IPS-15b (cell line): ENCODE results near the gene ADCK1.
A peak's percentile ranks its signal among the peaks of the same experiment; 100 is the strongest.
"Not testable (repeated sequence)": the region's sequence is repeated elsewhere in the genome, so short reads cannot be mapped to it uniquely, and the experiment has no call there.

ENCODE experiments used
- H3K27me3 ChIP-seq: one replicate; pipeline ENCODE4 v1.6.1; 2013; ENCODE audit warnings: low read length; ENCODE audit not compliant: control insufficient read depth, insufficient read depth
- H3K36me3 ChIP-seq: one replicate; pipeline ENCODE4 v1.6.1; 2013; ENCODE audit warnings: low read length; ENCODE audit not compliant: control insufficient read depth, insufficient read depth
- H3K4me1 ChIP-seq: one replicate; pipeline ENCODE4 v1.6.1; 2013; ENCODE audit warnings: mild to moderate bottlenecking, low read length; ENCODE audit not compliant: control insufficient read depth, insufficient read depth
- H3K4me3 ChIP-seq: one replicate; pipeline ENCODE4 v1.5.1; 2013; ENCODE audit warnings: low read depth, low read length
- H3K9ac ChIP-seq: one replicate; pipeline ENCODE4 v1.6.1; 2013; ENCODE audit warnings: low read depth, mild to moderate bottlenecking, low read length
- H3K9me3 ChIP-seq: one replicate; pipeline ENCODE4 v1.6.1; 2013; ENCODE audit warnings: mild to moderate bottlenecking, low read length; ENCODE audit not compliant: control insufficient read depth, insufficient read depth

The ADCK1 gene, protein sequence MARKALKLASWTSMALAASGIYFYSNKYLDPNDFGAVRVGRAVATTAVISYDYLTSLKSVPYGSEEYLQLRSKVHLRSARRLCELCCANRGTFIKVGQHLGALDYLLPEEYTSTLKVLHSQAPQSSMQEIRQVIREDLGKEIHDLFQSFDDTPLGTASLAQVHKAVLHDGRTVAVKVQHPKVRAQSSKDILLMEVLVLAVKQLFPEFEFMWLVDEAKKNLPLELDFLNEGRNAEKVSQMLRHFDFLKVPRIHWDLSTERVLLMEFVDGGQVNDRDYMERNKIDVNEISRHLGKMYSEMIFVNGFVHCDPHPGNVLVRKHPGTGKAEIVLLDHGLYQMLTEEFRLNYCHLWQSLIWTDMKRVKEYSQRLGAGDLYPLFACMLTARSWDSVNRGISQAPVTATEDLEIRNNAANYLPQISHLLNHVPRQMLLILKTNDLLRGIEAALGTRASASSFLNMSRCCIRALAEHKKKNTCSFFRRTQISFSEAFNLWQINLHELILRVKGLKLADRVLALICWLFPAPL

GRCh38 chr14:77799863-77800730 lies at the start of gene ADCK1:
Gene ADCK1, plus strand, starts transcription at chr14:77800109. Its CDS starts 18,870 bp downstream, at chr14:77818979.
- Histone ChIP-seq H3K4me3 (peak within 1 kb of the TSS; percentile 82), H3K36me3 (no peaks in the 10 kb centered on the region), H3K9me3 (no peaks in the 10 kb centered on the region), H3K27me3 (no peaks in the 10 kb centered on the region), H3K9ac (peak within 1 kb of the TSS; percentile 73), H3K4me1 (peaks cover 12% of the 10 kb centered on the region)

- no peaks in the 10 kb centered on the region for H3K9me3 ChIP-seq
- H3K4me1 ChIP-seq = no peaks in the 10 kb centered on the region
- H3K27me3 ChIP-seq = no peaks in the 10 kb centered on the region
- H3K4me3 ChIP-seq = no peak overlapping the region
- H3K36me3 ChIP-seq = peaks cover 29% of the 10 kb centered on the region
- H3K9ac ChIP-seq = no peak overlapping the region
Observed at GRCh38 chr14:77752266-77752665, 47.6 kb upstream of the ADCK1 start.

DNA sequence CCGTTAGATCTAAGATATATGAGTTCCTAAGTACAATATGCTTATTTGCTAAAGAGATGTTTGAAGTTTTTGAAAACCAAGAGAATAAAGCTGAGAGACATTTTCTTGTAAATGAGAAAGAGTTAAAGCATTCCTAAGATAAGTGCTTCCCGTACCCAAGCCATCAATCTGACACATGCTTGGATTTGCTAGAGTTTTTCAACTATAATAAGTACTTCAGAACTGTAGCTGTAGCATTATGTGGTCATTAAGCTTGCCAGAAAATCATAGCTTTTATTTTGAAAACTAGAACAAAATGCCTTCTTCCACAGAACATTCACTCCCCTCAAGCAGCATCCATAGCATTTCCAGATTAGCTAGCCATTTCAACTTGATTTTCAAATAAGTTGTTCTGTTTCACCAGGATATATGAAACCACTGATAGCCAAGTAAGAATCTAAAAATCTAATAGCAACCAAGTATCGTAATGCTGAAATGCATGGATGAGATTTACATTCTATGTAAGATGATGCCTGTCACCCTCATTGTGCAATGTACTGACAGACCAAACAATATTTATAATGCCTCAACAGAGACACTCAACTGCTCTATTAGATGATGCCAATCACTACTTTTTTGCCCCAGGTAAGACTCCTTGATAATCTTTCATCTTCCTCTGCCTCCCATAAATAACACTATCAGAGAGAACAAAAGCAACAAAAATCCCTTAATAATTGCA lies 47.0 kb upstream of the ADCK1 start:
- peaks cover 29% of the 10 kb centered on the region for H3K36me3 ChIP-seq

GRCh38 chr14:77760381-77761204 lies 39.3 kb upstream of the ADCK1 start, which contains the start of gene SNW1:
Gene SNW1, minus strand, starts transcription at chr14:77761156. Its CDS starts 29 bp downstream, at chr14:77761127.
- Histone ChIP-seq H3K9me3 (no peaks in the 10 kb centered on the region), H3K4me3 (peak within 1 kb of the TSS; percentile 98), H3K27me3 (no peaks in the 10 kb centered on the region), H3K4me1 (peaks cover 8% of the 10 kb centered on the region), H3K36me3 (peaks cover 2% of the 10 kb centered on the region), H3K9ac (peak within 1 kb of the TSS; percentile 96)

More for the DNA sequence above, 47.0 kb upstream of the ADCK1 start:
- no peak overlapping the region for H3K9ac ChIP-seq
- no peaks in the 10 kb centered on the region for H3K4me1 ChIP-seq
- H3K27me3 ChIP-seq = no peaks in the 10 kb centered on the region
- no peaks in the 10 kb centered on the region for H3K9me3 ChIP-seq
- no peak overlapping the region for H3K4me3 ChIP-seq

- Histone ChIP-seq H3K4me3 (peak overlapping the region; percentile 98), H3K4me1 (peaks cover 8% of the 10 kb centered on the region), H3K27me3 (no peaks in the 10 kb centered on the region), H3K36me3 (no peaks in the 10 kb centered on the region), H3K9ac (no peak overlapping the region), H3K9me3 (no peaks in the 10 kb centered on the region)
Observed at GRCh38 chr14:77761205-77761931, 38.5 kb upstream of the ADCK1 start.

GRCh38 chr14:77763316-77763715 lies 36.6 kb upstream of the ADCK1 start:
- no peaks in the 10 kb centered on the region for H3K36me3 ChIP-seq
- peaks cover 8% of the 10 kb centered on the region for H3K4me1 ChIP-seq
- H3K27me3 ChIP-seq = no peaks in the 10 kb centered on the region
- no peak overlapping the region for H3K9ac ChIP-seq
- no peak overlapping the region for H3K4me3 ChIP-seq
- no peaks in the 10 kb centered on the region for H3K9me3 ChIP-seq

DNA sequence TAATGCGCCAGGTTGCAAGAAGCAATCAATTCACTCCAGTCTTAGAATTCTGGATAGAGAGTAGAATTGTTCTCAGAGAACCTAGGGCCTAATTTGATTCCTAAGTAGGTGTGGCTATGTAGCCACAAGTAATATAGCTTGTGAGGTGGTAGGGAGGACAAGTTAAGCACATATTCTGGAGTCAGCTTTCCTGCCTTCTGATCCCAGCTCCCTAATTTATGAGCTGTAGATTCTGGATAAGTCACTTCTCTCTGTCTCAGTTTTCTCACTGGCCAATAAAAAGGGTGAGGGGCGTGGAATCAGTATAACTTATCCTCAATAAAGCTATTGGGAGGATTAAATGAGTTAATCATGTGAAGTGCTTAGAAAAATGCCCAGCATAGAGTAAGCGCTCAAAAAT lies 35.9 kb upstream of the ADCK1 start:
- peaks cover 7% of the 10 kb centered on the region for H3K4me1 ChIP-seq
- no peaks in the 10 kb centered on the region for H3K27me3 ChIP-seq
- no peak overlapping the region for H3K4me3 ChIP-seq
- H3K36me3 ChIP-seq = no peaks in the 10 kb centered on the region
- H3K9ac ChIP-seq = no peak overlapping the region
- no peaks in the 10 kb centered on the region for H3K9me3 ChIP-seq

GRCh38 chr14:77768442-77769069 lies 31.4 kb upstream of the ADCK1 start:
- not testable (repeated sequence) for H3K36me3 ChIP-seq, H3K9me3 ChIP-seq, H3K9ac ChIP-seq, H3K27me3 ChIP-seq, H3K4me3 ChIP-seq, H3K4me1 ChIP-seq

DNA sequence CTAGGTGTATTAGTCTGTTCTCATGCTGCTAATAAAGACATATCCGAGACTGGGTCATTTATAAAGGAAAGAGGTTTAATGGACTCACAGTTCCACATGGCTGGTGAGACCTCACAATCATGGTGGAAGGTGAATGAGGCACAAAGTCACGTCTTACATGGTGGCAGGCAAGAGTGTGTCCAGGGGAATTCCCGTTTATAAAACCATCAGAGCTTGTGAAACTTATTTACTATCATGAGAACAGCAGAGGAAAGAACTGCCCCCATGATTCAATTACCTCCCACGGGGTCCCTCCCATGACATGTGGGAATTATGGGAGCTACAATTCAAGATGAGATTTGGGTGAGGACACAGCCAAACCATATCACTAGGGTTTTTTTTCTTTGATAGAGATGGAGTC lies 25.9 kb upstream of the ADCK1 start:
- not testable (repeated sequence) for H3K36me3 ChIP-seq, H3K9ac ChIP-seq, H3K27me3 ChIP-seq, H3K4me1 ChIP-seq, H3K4me3 ChIP-seq, H3K9me3 ChIP-seq

DNA sequence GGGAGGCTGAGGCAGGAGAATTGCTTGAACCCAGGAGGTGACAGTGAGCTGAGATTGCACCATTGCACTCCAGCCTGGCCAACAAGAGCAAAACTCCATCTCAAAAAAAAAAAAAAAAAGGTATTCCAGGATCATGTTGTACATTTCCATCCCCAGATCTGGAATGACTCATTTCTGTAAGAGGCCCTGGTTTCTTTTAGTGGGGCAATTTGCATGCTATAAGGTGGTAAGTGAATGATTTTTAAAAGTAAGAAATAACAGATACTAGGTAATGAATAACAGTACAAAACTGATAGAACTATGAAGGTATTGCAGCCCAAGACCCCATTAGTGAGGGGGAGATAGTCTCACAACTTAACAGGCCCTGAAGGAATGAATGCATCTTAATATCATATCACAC lies 17.7 kb upstream of the ADCK1 start:
- H3K9ac ChIP-seq = no peak overlapping the region
- H3K36me3 ChIP-seq = no peaks in the 10 kb centered on the region
- H3K4me3 ChIP-seq = no peak overlapping the region
- H3K9me3 ChIP-seq = no peaks in the 10 kb centered on the region
- H3K27me3 ChIP-seq = no peaks in the 10 kb centered on the region
- peaks cover 16% of the 10 kb centered on the region for H3K4me1 ChIP-seq
